ENCODE results near the gene OSBPL10.

Gene OSBPL10

GRCh38 chr3:31770822-31771326 is 210.2 kb downstream of the OSBPL10 start:
- DNase-seq (ENCODE audit: low spot score), result no peak
- H3K4me3 ChIP-seq, result no peak overlapping the region
- TF ChIP-seq CTCF (IDR thresholded peaks at IDR 0.05), result no peak
- no peak overlapping the region for H3K27ac ChIP-seq

GRCh38 chr3:31768479-31769125 is 212.5 kb downstream of the OSBPL10 start:
- H3K27ac ChIP-seq, result no peak overlapping the region
- TF ChIP-seq CTCF (IDR thresholded peaks at IDR 0.05), result peak; percentile 46
- DNase-seq (ENCODE audit: low spot score), result no peak
- no peak overlapping the region for H3K4me3 ChIP-seq

- no peak overlapping the region for H3K4me3 ChIP-seq
- H3K27ac ChIP-seq, result no peak overlapping the region
- TF ChIP-seq CTCF (IDR thresholded peaks at IDR 0.05), result no peak
- no peak for DNase-seq (ENCODE audit: low spot score)
Observed at GRCh38 chr3:31767920-31768319, 213.1 kb downstream of the OSBPL10 start.

GRCh38 chr3:31766669-31767068 is 214.4 kb downstream of the OSBPL10 start:
- no peak for DNase-seq (ENCODE audit: low spot score)
- TF ChIP-seq CTCF (IDR thresholded peaks at IDR 0.05), result no peak
- Histone ChIP-seq H3K27ac (no peak overlapping the region), H3K4me3 (no peak overlapping the region)

- no peak for TF ChIP-seq CTCF (IDR thresholded peaks at IDR 0.05)
- no peak overlapping the region for H3K4me3 ChIP-seq
- DNase-seq (ENCODE audit: low spot score), result no peak
- H3K27ac ChIP-seq, result no peak overlapping the region
Observed at GRCh38 chr3:31765871-31766270, 215.2 kb downstream of the OSBPL10 start.

- H3K4me3 ChIP-seq, result no peak overlapping the region
- H3K27ac ChIP-seq, result no peak overlapping the region
- TF ChIP-seq CTCF (IDR thresholded peaks at IDR 0.05), result no peak
- no peak for DNase-seq (ENCODE audit: low spot score)
Observed at GRCh38 chr3:31763731-31764130, 217.3 kb downstream of the OSBPL10 start.

- no peak overlapping the region for H3K27ac ChIP-seq
- no peak overlapping the region for H3K4me3 ChIP-seq
- DNase-seq (ENCODE audit: low spot score), result no peak
- TF ChIP-seq CTCF (IDR thresholded peaks at IDR 0.05), result no peak
Observed at GRCh38 chr3:31762888-31763351, 218.1 kb downstream of the OSBPL10 start.
